Raji (cell line): Measurements from ENCODE around the gene CHST8.

Experiments used
- POLR2A ChIP-seq: IDR thresholded peaks from 2 replicates; pipeline ENCODE4 v1.6.1; 2011; ENCODE audit warnings: low read depth, low read length, control low read depth; ENCODE audit not compliant: insufficient read depth

Gene CHST8

GRCh38 chr19:33755099-33756035 lies 133.6 kb downstream of the CHST8 start:
- no peak for TF ChIP-seq POLR2A

GRCh38 chr19:33756177-33756576 lies 134.4 kb downstream of the CHST8 start:
- TF ChIP-seq POLR2A, result no peak

GRCh38 chr19:33758541-33759013 lies 136.8 kb downstream of the CHST8 start:
- TF ChIP-seq POLR2A, result no peak

GRCh38 chr19:33759356-33759755 lies 137.6 kb downstream of the CHST8 start:
- no peak for TF ChIP-seq POLR2A

- no peak for TF ChIP-seq POLR2A
Measured at GRCh38 chr19:33763633-33764371, 142.0 kb downstream of the CHST8 start.

GRCh38 chr19:33766623-33767022 lies 144.9 kb downstream of the CHST8 start:
- TF ChIP-seq POLR2A, result no peak

- TF ChIP-seq POLR2A, result no peak
Measured at GRCh38 chr19:33767898-33768413, 146.2 kb downstream of the CHST8 start.

- no peak for TF ChIP-seq POLR2A
Measured at GRCh38 chr19:33769208-33769607, 147.5 kb downstream of the CHST8 start.

GRCh38 chr19:33770107-33770506 lies 148.4 kb downstream of the CHST8 start:
- TF ChIP-seq POLR2A, result no peak

GRCh38 chr19:33771384-33772101 lies 149.8 kb downstream of the CHST8 start:
- no peak for TF ChIP-seq POLR2A

GRCh38 chr19:33772102-33772857 lies 150.5 kb downstream of the CHST8 start:
- TF ChIP-seq POLR2A, result no peak

GRCh38 chr19:33772858-33773180 lies 151.1 kb downstream of the CHST8 start:
- TF ChIP-seq POLR2A, result no peak

GRCh38 chr19:33773704-33774624 lies 152.2 kb downstream of the CHST8 start:
- no peak for TF ChIP-seq POLR2A
